ENCODE data around the gene RITA1. TPM values are rescaled to one million over a fixed set of nuclear protein-coding genes. Genes with fewer than 3 reads are reported as not detected.

The RITA1 gene
- total and polyA plus RNA-seq, 10 of the 15 experiments (the other 5 are each of a cell fraction or from before 2014, with no cell fraction given): 2.3 to 39.9 (median 24.8) TPM

- no peak overlapping the region for H2AFZ ChIP-seq (ENCODE audit: control insufficient read depth, low read depth, low read length)
- RAD21 ChIA-PET (ENCODE audit: unreplicated experiment): no interaction called here
- H3K27me3 ChIP-seq (replicated peaks in 1 of 2; ENCODE audit: control insufficient read depth in 2 of 2, insufficient read depth in 2 of 2, low read length in 1 of 2): no peaks in the 10 kb centered on the region
- H3K4me1 ChIP-seq (ENCODE audit: control insufficient read depth, insufficient read depth, low read length): peaks cover 33% of the 10 kb centered on the region
- H3K36me3 ChIP-seq (ENCODE audit: control insufficient read depth in 2 of 2, insufficient read depth in 2 of 2, low read length in 1 of 2): no peaks in the 10 kb centered on the region
- H3K4me2 ChIP-seq (ENCODE audit: control insufficient read depth, insufficient read depth): peak overlapping the region; percentile 19
- 19% methylated on average over 5 of the region's 5 CpGs for WGBS (ENCODE audit: insufficient coverage, insufficient replicate concordance, low lambda C conversion rate, missing lambda C conversion rate)
- FAIRE-seq (peak; percentile 23), DNase-seq (ENCODE audit: low read depth, low spot score) (peak; percentile 80), ATAC-seq (peak; percentile 79)
- H3K9ac ChIP-seq (ENCODE audit: control insufficient read depth, insufficient read depth, low read length): no peak overlapping the region
- POLR2A ChIA-PET: interaction anchor here (1.7 to 4.5 kb wide), 2 partner anchors 11 to 14 kb away, joined by 6 to 24 read pairs; no protein-coding TSS in a partner anchor
- intact Hi-C loops (cut with micrococcal nuclease; ENCODE audit: unreplicated experiment) (no loop called here), in situ Hi-C loops (cut with MboI) (loop anchor here (25.0 kb wide), 1 partner anchor 1778 kb away; no protein-coding TSS in a partner anchor)
- SMC1A ChIA-PET (ENCODE audit: uncharacterized antibody, unreplicated experiment): interaction anchor here (11.1 kb wide), 1 partner anchor 12 kb away, joined by 237 read pairs; the partner anchor contains the start of gene TPCN1
- no peaks in the 10 kb centered on the region for H3K9me3 ChIP-seq (replicated peaks; ENCODE audit: control insufficient read depth, insufficient read depth, low read length)
- H3K79me2 ChIP-seq (ENCODE audit: control insufficient read depth, insufficient read depth, low read length): no peaks in the 10 kb centered on the region
- H4K20me1 ChIP-seq (ENCODE audit: control insufficient read depth, insufficient read depth): no peaks in the 10 kb centered on the region
- BruUV-seq (replicated peaks): no TSS peak
- no peak overlapping the region for H3K4me3 ChIP-seq
- H3K27ac ChIP-seq (ENCODE audit: control insufficient read depth, insufficient read depth): no peak overlapping the region
- CTCF ChIA-PET: no interaction called here
- TF ChIP-seq ZZZ3 (IDR thresholded peaks at IDR 0.05; ENCODE audit: control insufficient read depth, insufficient read length, low read depth) (no peak), ZBTB4 (CRISPR knock-in tag; IDR thresholded peaks at IDR 0.05) (no peak), SPI1 (IDR thresholded peaks at IDR 0.05; ENCODE audit: borderline replicate concordance, insufficient read depth, low read depth, low read length) (peak; percentile 93), HDGF (IDR thresholded peaks at IDR 0.05) (no peak), ASH2L (IDR thresholded peaks at IDR 0.05; ENCODE audit: borderline replicate concordance, low read depth) (no peak), KLF5 (IDR thresholded peaks at IDR 0.05; ENCODE audit: partially characterized antibody) (no peak), SIN3A (IDR thresholded peaks at IDR 0.05; ENCODE audit: low read depth, low read length) (no peak), ZNF217 (IDR thresholded peaks at IDR 0.05) (peak; percentile 94), NFXL1 (IDR thresholded peaks at IDR 0.05; ENCODE audit: borderline replicate concordance) (no peak), NFYB (IDR thresholded peaks at IDR 0.05; ENCODE audit: insufficient read depth, low read depth, low read length) (no peak), ZNF687 (IDR thresholded peaks at IDR 0.05) (no peak), ETV6 (conservative IDR thresholded peaks at IDR 0.05 in 1 of 2, IDR thresholded peaks at IDR 0.05 in 1 of 2; ENCODE audit: borderline replicate concordance in 1 of 2, low read depth in 1 of 2) (peak in 1 of 2 experiments; percentile 97; a peak in 2 of 4 replicates), STAT1 (conservative IDR thresholded peaks at IDR 0.05) (no peak), IKZF2 (IDR thresholded peaks at IDR 0.05) (peak; percentile 99), CHD4 (IDR thresholded peaks at IDR 0.05) (no peak), SUZ12 (IDR thresholded peaks at IDR 0.05; ENCODE audit: unreplicated experiment) (no peak), RAD21 (IDR thresholded peaks at IDR 0.05; ENCODE audit: insufficient read depth, low read depth, low read length) (no peak), ZNF207 (IDR thresholded peaks at IDR 0.05; ENCODE audit: borderline replicate concordance) (no peak)
Measured at GRCh38 chr12:113214895-113215400, 29.4 kb downstream of the RITA1 start.
